Vagina (tissue), 2 donors: ENCODE results near the gene SHC3.

Experiments
- POLR2A ChIP-seq, 2 donors: fragments of 450-650 bp; IDR thresholded peaks; one replicate each; pipeline ENCODE4 v1.6.1; 2017; ENCODE audit warnings: antibody characterized with exemption in 2 of 2, mild to moderate bottlenecking in 2 of 2, moderate library complexity in 2 of 2
- TF ChIP-seq, protein P1 (sequence below), 3 experiments: fragments of 450-650 bp in 2 of 3; fragments of 200-600 bp in 1 of 3; sonication (generic) in 1 of 3; IDR thresholded peaks; one replicate each; pipeline ENCODE4 v1.5.1; 2017 to 2019; ENCODE audit warnings: antibody characterized with exemption in 3 of 3, mild to moderate bottlenecking in 2 of 3, moderate library complexity in 2 of 3

DNA sequence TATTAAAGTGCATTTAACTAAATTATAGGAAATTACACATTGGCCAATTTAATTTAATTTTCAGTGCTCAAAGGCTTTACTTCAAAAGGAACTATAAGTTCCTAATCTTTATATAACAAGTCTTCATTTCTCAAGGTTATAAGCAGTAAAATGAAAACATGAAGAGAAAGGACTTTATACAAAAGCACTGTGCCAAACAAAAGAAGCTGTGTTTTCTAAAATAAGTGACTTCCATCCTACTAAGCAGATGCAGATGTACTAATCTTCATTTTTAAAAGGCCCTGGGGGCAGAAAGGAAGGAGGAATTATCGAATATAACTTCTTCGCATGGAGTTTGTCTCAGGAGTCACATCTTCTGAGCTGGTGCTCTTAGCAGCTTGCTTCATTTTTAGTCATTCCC lies 81.4 kb downstream of the SHC3 start:
- TF ChIP-seq, protein P1, sequence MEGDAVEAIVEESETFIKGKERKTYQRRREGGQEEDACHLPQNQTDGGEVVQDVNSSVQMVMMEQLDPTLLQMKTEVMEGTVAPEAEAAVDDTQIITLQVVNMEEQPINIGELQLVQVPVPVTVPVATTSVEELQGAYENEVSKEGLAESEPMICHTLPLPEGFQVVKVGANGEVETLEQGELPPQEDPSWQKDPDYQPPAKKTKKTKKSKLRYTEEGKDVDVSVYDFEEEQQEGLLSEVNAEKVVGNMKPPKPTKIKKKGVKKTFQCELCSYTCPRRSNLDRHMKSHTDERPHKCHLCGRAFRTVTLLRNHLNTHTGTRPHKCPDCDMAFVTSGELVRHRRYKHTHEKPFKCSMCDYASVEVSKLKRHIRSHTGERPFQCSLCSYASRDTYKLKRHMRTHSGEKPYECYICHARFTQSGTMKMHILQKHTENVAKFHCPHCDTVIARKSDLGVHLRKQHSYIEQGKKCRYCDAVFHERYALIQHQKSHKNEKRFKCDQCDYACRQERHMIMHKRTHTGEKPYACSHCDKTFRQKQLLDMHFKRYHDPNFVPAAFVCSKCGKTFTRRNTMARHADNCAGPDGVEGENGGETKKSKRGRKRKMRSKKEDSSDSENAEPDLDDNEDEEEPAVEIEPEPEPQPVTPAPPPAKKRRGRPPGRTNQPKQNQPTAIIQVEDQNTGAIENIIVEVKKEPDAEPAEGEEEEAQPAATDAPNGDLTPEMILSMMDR (IDR thresholded peaks at IDR 0.05): no peak
- no peak for TF ChIP-seq POLR2A (IDR thresholded peaks at IDR 0.05)
